Activated CD4-positive, alpha-beta T cell treated with anti-CD3 and anti-CD28 coated beads, Interleukin-2, amount 50 U/mL, for 48 hours (primary cell): ENCODE results near the gene ZNF544.

ENCODE experiments used
- DNase-seq, 2 experiments: peaks; one replicate each; pipeline ENCODE4 v3.0.0-alpha.2; 2020

ZNF544 gene

GRCh38 chr19:58305932-58306323, 77.2 kb downstream of the ZNF544 start:
- DNase-seq: no peak

GRCh38 chr19:58307736-58308135, 79.0 kb downstream of the ZNF544 start:
- no peak for DNase-seq

- DNase-seq: peak; percentile 12 to 30
Measured at GRCh38 chr19:58310685-58311084, 82.0 kb downstream of the ZNF544 start.

- no peak for DNase-seq
Measured at GRCh38 chr19:58311345-58311865, 82.7 kb downstream of the ZNF544 start.
